Measurements from ENCODE around the gene CFAP119.

Gene CFAP119

GRCh38 chr16:30786115-30786935 lies 24.5 kb upstream of the CFAP119 start:
- H3K27me3 Mint-ChIP-seq (ENCODE audit: low read depth), result peaks cover 41% of the 10 kb centered on the region
- H3K9me3 Mint-ChIP-seq, result no peaks in the 10 kb centered on the region
- H3K4me3 Mint-ChIP-seq, result peak overlapping the region; percentile 61
- peaks cover 2% of the 10 kb centered on the region for H3K4me1 Mint-ChIP-seq (ENCODE audit: low read depth)
- H3K27ac Mint-ChIP-seq, result no peak overlapping the region
- no peaks in the 10 kb centered on the region for H3K36me3 Mint-ChIP-seq (ENCODE audit: low read depth)

GRCh38 chr16:30785126-30786106 lies 23.6 kb upstream of the CFAP119 start:
- Mint-ChIP-seq H3K4me1 (ENCODE audit: low read depth) (peaks cover 2% of the 10 kb centered on the region), H3K4me3 (peak overlapping the region; percentile 61), H3K27ac (no peak overlapping the region), H3K9me3 (no peaks in the 10 kb centered on the region), H3K36me3 (ENCODE audit: low read depth) (no peaks in the 10 kb centered on the region), H3K27me3 (ENCODE audit: low read depth) (peaks cover 38% of the 10 kb centered on the region)

- no peaks in the 10 kb centered on the region for H3K9me3 Mint-ChIP-seq
- H3K27me3 Mint-ChIP-seq (ENCODE audit: low read depth), result peaks cover 38% of the 10 kb centered on the region
- H3K36me3 Mint-ChIP-seq (ENCODE audit: low read depth), result no peaks in the 10 kb centered on the region
- H3K4me3 Mint-ChIP-seq, result no peak overlapping the region
- H3K4me1 Mint-ChIP-seq (ENCODE audit: low read depth), result peaks cover 2% of the 10 kb centered on the region
- no peak overlapping the region for H3K27ac Mint-ChIP-seq
Measured at GRCh38 chr16:30784215-30784614, 22.4 kb upstream of the CFAP119 start.

GRCh38 chr16:30783280-30784109 lies 21.6 kb upstream of the CFAP119 start:
- H3K4me1 Mint-ChIP-seq (ENCODE audit: low read depth), result peaks cover 4% of the 10 kb centered on the region
- no peaks in the 10 kb centered on the region for H3K9me3 Mint-ChIP-seq
- no peak overlapping the region for H3K4me3 Mint-ChIP-seq
- peaks cover 38% of the 10 kb centered on the region for H3K27me3 Mint-ChIP-seq (ENCODE audit: low read depth)
- no peaks in the 10 kb centered on the region for H3K36me3 Mint-ChIP-seq (ENCODE audit: low read depth)
- H3K27ac Mint-ChIP-seq, result no peak overlapping the region

- Mint-ChIP-seq H3K27ac (no peak overlapping the region), H3K9me3 (no peaks in the 10 kb centered on the region), H3K4me3 (no peak overlapping the region), H3K36me3 (ENCODE audit: low read depth) (no peaks in the 10 kb centered on the region), H3K27me3 (ENCODE audit: low read depth) (peaks cover 30% of the 10 kb centered on the region), H3K4me1 (ENCODE audit: low read depth) (peaks cover 6% of the 10 kb centered on the region)
Measured at GRCh38 chr16:30782486-30783279, 20.8 kb upstream of the CFAP119 start.

- Mint-ChIP-seq H3K27ac (no peak overlapping the region), H3K9me3 (no peaks in the 10 kb centered on the region), H3K36me3 (ENCODE audit: low read depth) (peaks cover 2% of the 10 kb centered on the region), H3K4me3 (no peak overlapping the region), H3K27me3 (ENCODE audit: low read depth) (peaks cover 13% of the 10 kb centered on the region), H3K4me1 (ENCODE audit: low read depth) (peaks cover 10% of the 10 kb centered on the region)
Measured at GRCh38 chr16:30780549-30780948, 18.7 kb upstream of the CFAP119 start.

GRCh38 chr16:30780021-30780420 lies 18.2 kb upstream of the CFAP119 start:
- Mint-ChIP-seq H3K4me3 (no peak overlapping the region), H3K27me3 (ENCODE audit: low read depth) (peaks cover 8% of the 10 kb centered on the region), H3K36me3 (ENCODE audit: low read depth) (peaks cover 2% of the 10 kb centered on the region), H3K4me1 (ENCODE audit: low read depth) (peaks cover 14% of the 10 kb centered on the region), H3K9me3 (no peaks in the 10 kb centered on the region), H3K27ac (no peak overlapping the region)

- peaks cover 19% of the 10 kb centered on the region for H3K4me1 Mint-ChIP-seq (ENCODE audit: low read depth)
- H3K9me3 Mint-ChIP-seq, result no peaks in the 10 kb centered on the region
- peaks cover 2% of the 10 kb centered on the region for H3K36me3 Mint-ChIP-seq (ENCODE audit: low read depth)
Measured at GRCh38 chr16:30779596-30779995, 17.7 kb upstream of the CFAP119 start.

GRCh38 chr16:30778549-30779244 lies 16.8 kb upstream of the CFAP119 start:
- no peaks in the 10 kb centered on the region for H3K9me3 Mint-ChIP-seq
- no peak overlapping the region for H3K27ac Mint-ChIP-seq
- H3K4me1 Mint-ChIP-seq (ENCODE audit: low read depth), result peaks cover 21% of the 10 kb centered on the region
- H3K36me3 Mint-ChIP-seq (ENCODE audit: low read depth), result peaks cover 2% of the 10 kb centered on the region
- no peaks in the 10 kb centered on the region for H3K27me3 Mint-ChIP-seq (ENCODE audit: low read depth)
- no peak overlapping the region for H3K4me3 Mint-ChIP-seq

More at GRCh38 chr16:30779596-30779995, 17.7 kb upstream of the CFAP119 start:
- peaks cover 4% of the 10 kb centered on the region for H3K27me3 Mint-ChIP-seq (ENCODE audit: low read depth)
- H3K4me3 Mint-ChIP-seq, result no peak overlapping the region
- H3K27ac Mint-ChIP-seq, result no peak overlapping the region

- H3K36me3 Mint-ChIP-seq (ENCODE audit: low read depth), result peaks cover 9% of the 10 kb centered on the region
- no peak overlapping the region for H3K27ac Mint-ChIP-seq
- H3K9me3 Mint-ChIP-seq, result no peaks in the 10 kb centered on the region
- no peaks in the 10 kb centered on the region for H3K27me3 Mint-ChIP-seq (ENCODE audit: low read depth)
- peaks cover 25% of the 10 kb centered on the region for H3K4me1 Mint-ChIP-seq (ENCODE audit: low read depth)
- H3K4me3 Mint-ChIP-seq, result peak overlapping the region; percentile 89
Measured at GRCh38 chr16:30777591-30778297, 15.9 kb upstream of the CFAP119 start.

GRCh38 chr16:30775392-30776188 lies 13.7 kb upstream of the CFAP119 start:
- Mint-ChIP-seq H3K36me3 (ENCODE audit: low read depth) (peaks cover 21% of the 10 kb centered on the region), H3K9me3 (no peaks in the 10 kb centered on the region), H3K27ac (peak overlapping the region; percentile 75), H3K4me3 (peak overlapping the region; percentile 89), H3K27me3 (ENCODE audit: low read depth) (no peaks in the 10 kb centered on the region), H3K4me1 (ENCODE audit: low read depth) (peaks cover 27% of the 10 kb centered on the region)

- peak overlapping the region; percentile 75 for H3K27ac Mint-ChIP-seq
- peaks cover 27% of the 10 kb centered on the region for H3K4me1 Mint-ChIP-seq (ENCODE audit: low read depth)
- peak overlapping the region; percentile 89 for H3K4me3 Mint-ChIP-seq
- peaks cover 21% of the 10 kb centered on the region for H3K36me3 Mint-ChIP-seq (ENCODE audit: low read depth)
- no peaks in the 10 kb centered on the region for H3K9me3 Mint-ChIP-seq
- H3K27me3 Mint-ChIP-seq (ENCODE audit: low read depth), result no peaks in the 10 kb centered on the region
Measured at GRCh38 chr16:30775131-30775391, 13.2 kb upstream of the CFAP119 start.

Data from T-helper 1 cell treated with Interleukin-12 subunit alpha and Interleukin-12 subunit beta and Interleukin-4 antibody, amounts not matched to agents 30 μg/mL and 1 μg/mL, for 36 hours (primary cell).